Gastroesophageal sphincter (tissue), 4 donors: ENCODE results near the gene NCLN. TPM values are rescaled to one million over a fixed set of nuclear protein-coding genes. Genes with fewer than 3 reads are reported as not detected.

ENCODE experiments used
- ATAC-seq: fragments of 150-250 bp; one replicate; pipeline ENCODE4 v1.9.1; 2016; ENCODE audit warnings: mild to moderate bottlenecking, moderate library complexity
- H3K27ac ChIP-seq, 4 donors: fragments of 200-600 bp; sonication (generic) in 3 of 4; 1 replicate in 3 of 4; 2 replicates in 1 of 4; pipeline ENCODE4 v1.5.1; 2016 to 2019
- H3K27me3 ChIP-seq: fragments of 200-600 bp; sonication (generic); one replicate; pipeline ENCODE4 v1.5.1; 2019
- H3K36me3 ChIP-seq, 2 donors: fragments of 200-600 bp; sonication (generic); one replicate each; pipeline ENCODE4 v1.5.1; 2019; ENCODE audit warnings: control low read depth in 1 of 2
- H3K4me1 ChIP-seq, 3 donors: fragments of 200-600 bp; sonication (generic); 1 replicate in 2 of 3; 2 replicates in 1 of 3; pipeline ENCODE4 v1.5.1; 2016 to 2019; ENCODE audit warnings: control low read depth in 2 of 3
- H3K4me3 ChIP-seq, 2 donors: fragments of 200-600 bp; sonication (generic); one replicate each; pipeline ENCODE4 v1.5.1; 2019; ENCODE audit warnings: mild to moderate bottlenecking in 1 of 2, moderate library complexity in 1 of 2
- H3K9me3 ChIP-seq, 3 donors: fragments of 200-600 bp; sonication (generic); one replicate each; pipeline ENCODE4 v1.5.1; 2017 to 2019; ENCODE audit warnings: control low read depth in 2 of 3
- CTCF ChIP-seq, 4 experiments: fragments of 200-600 bp in 2 of 4; fragments of 450-650 bp in 2 of 4; sonication (generic) in 1 of 4; IDR thresholded peaks; one replicate each; pipeline ENCODE4 v1.5.1; 2017 to 2019; ENCODE audit warnings: antibody characterized with exemption in 4 of 4, mild to moderate bottlenecking in 2 of 4, moderate library complexity in 2 of 4
- EP300 ChIP-seq: sonication (generic); formaldehyde crosslinking; IDR thresholded peaks from one replicate; pipeline ENCODE4 v1.6.1; 2017; ENCODE audit warnings: antibody characterized with exemption, mild to moderate bottlenecking
- POLR2A ChIP-seq, 2 donors: fragments of 450-650 bp; IDR thresholded peaks; one replicate each; pipeline ENCODE4 v1.6.1; 2017; ENCODE audit warnings: antibody characterized with exemption in 2 of 2, mild to moderate bottlenecking in 2 of 2, moderate library complexity in 1 of 2
- POLR2AphosphoS5 ChIP-seq: sonication (generic); formaldehyde crosslinking; IDR thresholded peaks from one replicate; pipeline ENCODE4 v1.6.1; 2017; ENCODE audit warnings: antibody characterized with exemption
- WGBS, 2 donors: methylation state at CpG; one replicate each; pipeline ENCODE4 v1.1.5; 2018; ENCODE audit warnings: low coverage in 1 of 2; 5-methylcytosine and 5-hydroxymethylcytosine counted together
- total RNA-seq, 4 donors: library from RNA; depleted of rRNA; stranded (reverse); fragments of >200 nt; gene quantifications; one replicate each; pipeline ENCODE4 v1.1.0, GENCODE V29; 2016

NCLN gene
- total RNA-seq, 4 donors from 2014 or later = 18.0 to 42.3 (median 29.2) TPM

DNA sequence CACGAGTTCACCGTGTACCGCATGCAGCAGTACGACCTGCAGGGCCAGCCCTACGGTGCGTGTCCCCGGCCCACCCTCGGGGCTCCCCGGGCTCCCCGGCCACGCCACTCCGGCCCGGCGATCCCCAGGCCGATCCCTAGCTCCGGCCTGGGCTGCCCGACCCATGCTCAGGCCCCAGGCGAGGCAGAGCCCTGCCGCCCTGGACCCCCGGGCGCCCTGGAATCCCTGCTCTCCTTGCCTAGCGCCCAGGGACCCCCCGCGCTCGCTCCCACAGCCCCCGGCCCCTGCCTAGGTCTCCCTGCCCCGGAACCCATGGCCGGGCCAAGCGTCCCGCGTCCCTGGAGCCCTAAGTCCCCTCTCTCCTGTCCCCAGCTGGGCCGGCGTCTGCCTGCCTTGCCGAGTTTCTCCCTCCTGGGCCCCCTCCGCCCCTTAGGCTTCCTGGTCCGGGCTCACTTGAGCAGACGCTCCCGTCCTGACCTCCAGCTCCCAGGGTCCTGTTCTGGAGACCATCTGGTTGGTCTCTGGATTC, 494 bp downstream of the NCLN start:
- H3K27me3 ChIP-seq = no peaks in the 10 kb centered on the region
- H3K27ac ChIP-seq = peak overlapping the region in 3 of 4 donors; percentile 69 to 93 (median 85)
- TF ChIP-seq EP300 = no peak
- peak in 1 of 2 donors; percentile 18 for TF ChIP-seq POLR2A (IDR thresholded peaks at IDR 0.05)
- no peak for TF ChIP-seq CTCF (IDR thresholded peaks at IDR 0.05)
- TF ChIP-seq POLR2AphosphoS5 = no peak
- peaks cover 0 to 13% of the 10 kb centered on the region in 2 donors for H3K36me3 ChIP-seq
- H3K4me3 ChIP-seq = peak overlapping the region; percentile 87 to 94
- H3K4me1 ChIP-seq = peaks cover 0 to 38% (median 22%) of the 10 kb centered on the region in 3 donors
- no peaks in the 10 kb centered on the region for H3K9me3 ChIP-seq
- 20% methylated on average over 1 of the region's 38 CpGs; no CpG with 5 or more reads in 1 of the 2 donors for WGBS, 2 donors
- no peak for ATAC-seq

DNA sequence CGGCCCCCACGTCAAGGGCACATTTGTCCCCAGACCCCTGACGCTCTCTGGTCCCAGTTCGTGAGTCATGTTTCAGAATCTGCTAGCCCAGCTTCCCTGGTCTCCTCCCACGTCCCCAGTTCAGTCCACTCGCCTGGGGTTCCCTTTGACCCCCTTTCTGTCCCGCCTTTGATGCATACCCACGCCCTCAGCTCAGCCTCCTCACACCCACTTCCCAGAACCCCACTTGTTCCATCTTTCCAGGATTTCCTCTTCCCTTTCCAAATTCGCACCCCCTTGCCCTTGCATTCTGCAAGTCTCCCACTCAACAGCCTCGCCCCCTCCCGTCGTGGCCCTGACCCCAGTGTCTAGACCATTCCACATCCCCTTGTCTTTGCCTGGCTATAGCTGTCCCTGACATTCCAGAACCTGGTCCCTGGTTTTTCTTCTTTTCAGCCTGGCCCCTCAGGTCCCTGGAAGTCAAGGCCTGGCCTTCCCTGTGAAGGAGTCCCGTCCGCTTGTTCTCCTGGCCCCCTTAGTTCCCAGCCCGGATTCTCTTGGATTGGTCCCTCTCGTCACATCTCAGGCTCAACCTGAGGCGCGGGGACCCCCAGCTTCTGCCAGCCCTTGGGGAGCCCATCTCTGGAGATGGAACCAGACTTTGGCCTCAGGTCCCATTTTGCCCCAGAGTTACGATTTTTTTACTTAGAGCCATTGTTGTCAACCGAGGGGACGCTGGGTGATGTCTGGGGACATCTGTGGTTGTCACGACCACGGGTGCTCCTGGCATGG, 1.3 kb downstream of the NCLN start:
- H3K36me3 ChIP-seq = peaks cover 0 to 17% of the 10 kb centered on the region in 2 donors
- WGBS, 2 donors = 53 to 61% methylated on average over 13 to 15 of the region's 23 CpGs
- peak overlapping the region in 1 of 2 donors; percentile 87 for H3K4me3 ChIP-seq
- H3K9me3 ChIP-seq = no peaks in the 10 kb centered on the region
- H3K4me1 ChIP-seq = peaks cover 0 to 38% (median 22%) of the 10 kb centered on the region in 3 donors
- ATAC-seq = no peak
- H3K27ac ChIP-seq = no peak overlapping the region
- no peak for TF ChIP-seq POLR2A (IDR thresholded peaks at IDR 0.05)
- TF ChIP-seq POLR2AphosphoS5 = no peak
- no peaks in the 10 kb centered on the region for H3K27me3 ChIP-seq

DNA sequence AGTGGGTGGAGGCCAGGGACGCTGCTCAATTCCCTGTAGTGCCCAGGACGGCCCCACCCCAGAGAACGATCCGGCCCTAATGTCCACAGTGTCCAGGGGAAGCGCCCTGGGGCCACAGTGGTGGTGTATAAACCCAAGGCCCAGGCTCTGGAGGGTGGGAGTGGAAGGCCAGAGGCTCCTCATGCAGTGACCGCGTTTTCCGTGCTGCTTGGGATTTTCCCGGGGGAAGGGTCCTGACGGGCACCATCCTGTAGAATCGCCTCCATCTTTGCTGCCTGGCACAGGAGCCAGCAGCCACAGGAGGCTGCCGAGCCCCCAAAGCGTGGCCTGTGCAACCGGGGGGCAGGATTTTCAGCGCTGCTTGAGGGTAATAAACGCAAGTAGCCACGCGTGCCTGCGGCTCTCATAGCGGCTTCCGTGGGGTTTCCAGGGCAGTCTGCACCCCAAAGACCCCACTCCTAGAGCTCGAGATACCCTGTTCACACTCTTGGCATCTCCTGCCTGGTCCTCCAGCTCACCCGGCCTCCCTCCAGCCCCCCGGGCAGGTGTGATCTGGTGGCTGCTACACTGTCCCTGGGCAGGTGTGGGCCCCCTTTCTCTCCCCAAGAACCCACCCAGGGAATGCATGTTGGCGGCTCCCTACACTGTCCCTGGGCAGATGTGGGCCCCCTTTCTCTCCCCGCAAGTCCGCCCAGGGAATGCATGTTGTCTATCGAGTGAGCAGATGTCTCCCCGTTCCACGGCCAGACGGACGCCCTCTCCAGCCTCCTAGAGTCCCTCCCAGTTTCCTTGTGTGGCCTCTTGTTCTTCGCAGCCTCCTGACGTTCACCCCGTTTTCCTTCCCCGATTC, 2.2 kb downstream of the NCLN start:
- H3K9me3 ChIP-seq = no peaks in the 10 kb centered on the region
- peaks cover 0 to 24% of the 10 kb centered on the region in 2 donors for H3K36me3 ChIP-seq
- TF ChIP-seq EP300 = no peak
- no peak for ATAC-seq
- no peak overlapping the region for H3K27ac ChIP-seq
- H3K27me3 ChIP-seq = no peaks in the 10 kb centered on the region
- 84 to 90% methylated on average over 4 to 15 of the region's 36 CpGs for WGBS, 2 donors
- H3K4me3 ChIP-seq = no peak overlapping the region
- H3K4me1 ChIP-seq = peaks cover 0 to 38% (median 22%) of the 10 kb centered on the region in 3 donors

DNA sequence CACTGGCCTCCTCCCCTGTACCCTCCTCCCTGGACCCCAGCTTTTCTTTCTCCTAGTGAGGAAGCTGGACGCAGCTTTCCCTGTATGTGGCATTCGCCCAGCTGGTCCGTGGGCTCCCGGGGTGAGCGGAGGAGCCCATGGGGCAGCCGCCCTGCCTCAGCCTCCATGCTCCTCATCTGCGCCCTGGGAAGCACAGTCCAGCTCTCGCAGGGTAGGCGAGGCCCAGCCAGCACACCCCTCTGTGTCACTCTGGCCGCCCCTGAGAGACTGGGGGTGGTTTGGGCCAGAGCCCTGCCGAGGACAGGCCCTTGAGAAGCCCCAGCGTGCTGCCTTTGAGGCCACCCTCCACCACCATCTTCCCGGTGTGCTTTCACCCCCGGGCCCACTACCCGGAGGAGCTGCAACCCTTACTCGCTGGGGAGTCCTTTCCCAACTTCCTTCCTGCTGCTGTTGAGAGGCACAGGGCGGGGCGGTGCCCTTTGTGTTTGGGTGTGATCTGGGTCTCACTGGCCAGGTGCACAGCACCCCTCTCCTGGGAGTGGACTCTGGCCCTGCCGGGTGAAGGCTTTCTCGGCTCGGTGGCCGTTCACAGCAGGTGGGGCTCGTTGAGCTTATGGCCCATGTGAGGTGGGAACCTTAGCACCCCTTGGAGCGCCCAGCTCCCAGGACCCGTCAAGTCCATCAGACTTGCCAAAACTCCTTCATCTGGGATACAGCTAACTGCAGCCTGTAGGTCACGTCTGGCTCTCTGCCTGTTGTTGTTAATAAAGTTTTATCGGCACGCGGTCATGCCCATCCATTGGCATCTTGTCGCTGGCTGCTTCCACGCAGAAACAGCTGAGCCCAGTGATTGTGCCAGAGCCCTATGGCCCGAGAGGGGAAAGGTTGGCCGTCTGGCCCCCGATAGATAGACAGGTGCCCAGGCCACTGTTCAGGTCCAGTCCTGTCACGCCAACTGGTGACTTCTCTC, 3.2 kb downstream of the NCLN start:
- no peak overlapping the region for H3K4me3 ChIP-seq

More for the DNA sequence above, 3.2 kb downstream of the NCLN start:
- no CpG with 5 or more reads among the region's 35 CpGs for WGBS, 2 donors
- Histone ChIP-seq H3K36me3 (peaks cover 0 to 34% of the 10 kb centered on the region in 2 donors), H3K27me3 (no peaks in the 10 kb centered on the region), H3K4me1 (peaks cover 0 to 38% (median 22%) of the 10 kb centered on the region in 3 donors), H3K9me3 (no peaks in the 10 kb centered on the region), H3K27ac (no peak overlapping the region)
- no peak for TF ChIP-seq POLR2AphosphoS5
- TF ChIP-seq POLR2A (IDR thresholded peaks at IDR 0.05) = no peak
- no peak for TF ChIP-seq CTCF (IDR thresholded peaks at IDR 0.05)
- no peak for TF ChIP-seq EP300
- no peak for ATAC-seq
